ENCODE measurements around the gene NDUFS1.

- no peak for TF ChIP-seq CTCF (IDR thresholded peaks at IDR 0.05; ENCODE audit: poor library complexity, severe bottlenecking)
- TF ChIP-seq EZH2 (IDR thresholded peaks at IDR 0.05; ENCODE audit: borderline replicate concordance, insufficient read depth, low read length, poor library complexity, severe bottlenecking), result no peak
Measured at GRCh38 chr2:206092297-206092696, 66.9 kb downstream of the NDUFS1 start.
